Ascending aorta (tissue), 2 donors: ENCODE measurements around the gene MESD. TPM values are rescaled to one million over a fixed set of nuclear protein-coding genes. Genes with fewer than 3 reads are reported as not detected.
"Not testable (repeated sequence)": the region's sequence is repeated elsewhere in the genome, so short reads cannot be mapped to it uniquely, and the experiment has no call there.

ENCODE experiments used
- DNase-seq, 2 donors: peaks; one replicate each; pipeline ENCODE4 v3.0.0-alpha.2; 2019; ENCODE audit warnings: low spot score in 2 of 2
- H3K27ac ChIP-seq, 2 donors: fragments of 200-600 bp; sonication (generic); one replicate each; pipeline ENCODE4 v1.5.1; 2016 to 2017; ENCODE audit warnings: mild to moderate bottlenecking in 1 of 2
- H3K27me3 ChIP-seq: fragments of 200-600 bp; sonication (generic); one replicate; pipeline ENCODE4 v1.5.1; 2017
- H3K36me3 ChIP-seq, 2 donors: fragments of 200-600 bp; sonication (generic); one replicate each; pipeline ENCODE4 v1.5.1; 2016
- H3K4me1 ChIP-seq, 2 donors: fragments of 200-600 bp; sonication (generic); one replicate each; pipeline ENCODE4 v1.5.1; 2016 to 2017; ENCODE audit warnings: mild to moderate bottlenecking in 1 of 2
- H3K4me3 ChIP-seq, 2 donors: fragments of 200-600 bp; sonication (generic); one replicate each; pipeline ENCODE4 v1.5.1; 2016 to 2017; ENCODE audit warnings: mild to moderate bottlenecking in 1 of 2
- H3K9me3 ChIP-seq, 2 donors: fragments of 200-600 bp; sonication (generic); one replicate each; pipeline ENCODE4 v1.5.1; 2016
- CTCF ChIP-seq, 3 experiments: fragments of 200-600 bp in 2 of 3; fragments of 450-650 bp in 1 of 3; sonication (generic) in 2 of 3; IDR thresholded peaks; one replicate each; pipeline ENCODE4 v1.5.1; 2016 to 2019; ENCODE audit warnings: antibody characterized with exemption in 3 of 3, mild to moderate bottlenecking in 1 of 3, moderate library complexity in 1 of 3
- intact Hi-C: fragments of 100-400 bp; cut with DNase I; formaldehyde crosslinking; loops from one replicate; pipeline ENCODE4 v1.15.1; 2023
- total RNA-seq: library from RNA; depleted of rRNA; stranded (reverse); fragments of >200 nt; gene quantifications from one replicate; pipeline ENCODE4 v1.1.0, GENCODE V29; 2016

MESD gene
- total RNA-seq, 1 donor from 2014 or later, result 6.4 TPM

GRCh38 chr15:80970018-80970657 is 19.5 kb downstream of the MESD start:
- H3K9me3 ChIP-seq, result no peaks in the 10 kb centered on the region
- H3K4me3 ChIP-seq, result no peak overlapping the region
- intact Hi-C loops, result loop anchor here (5.0 to 10.0 kb wide), 2 partner anchors 475 to 513 kb away; no protein-coding TSS in a partner anchor
- H3K36me3 ChIP-seq, result peaks cover 2 to 13% of the 10 kb centered on the region in 2 donors
- peak; percentile 79 to 87 (median 80) for TF ChIP-seq CTCF (IDR thresholded peaks at IDR 0.05)
- H3K27me3 ChIP-seq, result no peaks in the 10 kb centered on the region
- no peaks in the 10 kb centered on the region for H3K4me1 ChIP-seq
- H3K27ac ChIP-seq, result no peak overlapping the region
- DNase-seq, result peak in 1 of 2 donors; percentile 64

GRCh38 chr15:80969316-80969715 is 20.3 kb downstream of the MESD start:
- intact Hi-C loops, result loop anchor here (2.0 kb wide), 2 partner anchors 191 to 403 kb away; partner anchors contain the start of gene CEMIP
- Histone ChIP-seq H3K27ac (no peak overlapping the region), H3K4me1 (no peaks in the 10 kb centered on the region), H3K9me3 (peaks cover 0 to 1% of the 10 kb centered on the region in 2 donors), H3K36me3 (peaks cover 2 to 15% of the 10 kb centered on the region in 2 donors), H3K4me3 (no peak overlapping the region), H3K27me3 (no peaks in the 10 kb centered on the region)
- DNase-seq, result no peak
- no peak for TF ChIP-seq CTCF (IDR thresholded peaks at IDR 0.05)

- intact Hi-C loops, result loop anchor here (2.0 kb wide), 2 partner anchors 189 to 401 kb away; partner anchors contain the start of gene CEMIP
- Histone ChIP-seq H3K27ac (no peak overlapping the region), H3K27me3 (no peaks in the 10 kb centered on the region), H3K9me3 (peaks cover 0 to 4% of the 10 kb centered on the region in 2 donors), H3K4me3 (no peak overlapping the region), H3K4me1 (no peaks in the 10 kb centered on the region), H3K36me3 (peaks cover 2 to 19% of the 10 kb centered on the region in 2 donors)
- DNase-seq, result peak in 1 of 2 donors; percentile 45
- no peak for TF ChIP-seq CTCF (IDR thresholded peaks at IDR 0.05)
Measured at GRCh38 chr15:80967991-80968510, 21.6 kb downstream of the MESD start.

- DNase-seq, result peak in 1 of 2 donors; percentile 33
- H3K36me3 ChIP-seq, result peaks cover 2 to 22% of the 10 kb centered on the region in 2 donors
- H3K27me3 ChIP-seq, result no peaks in the 10 kb centered on the region
- no peak overlapping the region for H3K27ac ChIP-seq
- peaks cover 0 to 4% of the 10 kb centered on the region in 2 donors for H3K9me3 ChIP-seq
- TF ChIP-seq CTCF (IDR thresholded peaks at IDR 0.05), result no peak
- no peaks in the 10 kb centered on the region for H3K4me1 ChIP-seq
- intact Hi-C loops, result no loop called here
- H3K4me3 ChIP-seq, result no peak overlapping the region
Measured at GRCh38 chr15:80967451-80967850, 22.2 kb downstream of the MESD start.

- Histone ChIP-seq H3K9me3 (peaks cover 0 to 4% of the 10 kb centered on the region in 2 donors), H3K4me3 (no peak overlapping the region), H3K27me3 (no peaks in the 10 kb centered on the region), H3K36me3 (peaks cover 2 to 23% of the 10 kb centered on the region in 2 donors), H3K4me1 (no peaks in the 10 kb centered on the region), H3K27ac (no peak overlapping the region)
- peak in 1 of 2 donors; percentile 40 for DNase-seq
- TF ChIP-seq CTCF (IDR thresholded peaks at IDR 0.05), result no peak
- intact Hi-C loops, result no loop called here
Measured at GRCh38 chr15:80966431-80967197, 23.0 kb downstream of the MESD start.

- intact Hi-C loops, DNase-seq, H3K27ac ChIP-seq, H3K4me1 ChIP-seq, H3K9me3 ChIP-seq, H3K27me3 ChIP-seq, H3K4me3 ChIP-seq: not testable (repeated sequence)
- H3K36me3 ChIP-seq, result peaks cover 2 to 26% of the 10 kb centered on the region in 2 donors
Measured at GRCh38 chr15:80965454-80965853, 24.2 kb downstream of the MESD start.
